Glomerular endothelial cell (primary cell): ENCODE measurements around the gene IL9R. TPM values are rescaled to one million over a fixed set of nuclear protein-coding genes. Genes with fewer than 3 reads are reported as not detected.
"Not testable (repeated sequence)": the region's sequence is repeated elsewhere in the genome, so short reads cannot be mapped to it uniquely, and the experiment has no call there.

Experiments used
- DNase-seq: peaks from one replicate; pipeline ENCODE4 v3.0.0-alpha.2; 2011; ENCODE audit warnings: low read depth, low spot score; ENCODE audit errors: extremely low read depth
- total RNA-seq: library from RNA; depleted of rRNA; stranded (reverse); fragments of >200 nt; gene quantifications from 2 replicates; pipeline ENCODE4 v1.2.3, GENCODE V29; 2015

Gene IL9R, protein sequence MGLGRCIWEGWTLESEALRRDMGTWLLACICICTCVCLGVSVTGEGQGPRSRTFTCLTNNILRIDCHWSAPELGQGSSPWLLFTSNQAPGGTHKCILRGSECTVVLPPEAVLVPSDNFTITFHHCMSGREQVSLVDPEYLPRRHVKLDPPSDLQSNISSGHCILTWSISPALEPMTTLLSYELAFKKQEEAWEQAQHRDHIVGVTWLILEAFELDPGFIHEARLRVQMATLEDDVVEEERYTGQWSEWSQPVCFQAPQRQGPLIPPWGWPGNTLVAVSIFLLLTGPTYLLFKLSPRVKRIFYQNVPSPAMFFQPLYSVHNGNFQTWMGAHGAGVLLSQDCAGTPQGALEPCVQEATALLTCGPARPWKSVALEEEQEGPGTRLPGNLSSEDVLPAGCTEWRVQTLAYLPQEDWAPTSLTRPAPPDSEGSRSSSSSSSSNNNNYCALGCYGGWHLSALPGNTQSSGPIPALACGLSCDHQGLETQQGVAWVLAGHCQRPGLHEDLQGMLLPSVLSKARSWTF
- total RNA-seq = not detected in 2 replicates

DNA sequence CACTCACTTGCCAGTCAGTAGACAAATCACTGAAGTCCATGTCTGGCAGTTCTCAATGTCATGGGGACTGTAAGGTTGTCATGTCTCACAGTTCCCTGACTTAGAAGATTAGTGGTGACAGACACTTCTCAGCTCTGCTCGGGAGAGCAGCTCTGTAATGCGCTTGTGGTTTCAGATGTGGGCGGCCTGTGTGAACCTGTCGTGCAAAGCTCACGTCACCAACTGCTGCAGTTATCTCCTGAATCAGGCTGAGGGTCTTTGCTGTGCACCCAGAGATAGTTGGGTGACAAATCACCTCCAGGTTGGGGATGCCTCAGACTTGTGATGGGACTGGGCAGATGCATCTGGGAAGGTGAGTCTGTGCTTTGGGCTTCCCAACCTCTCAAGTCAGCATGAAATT lies at the start of gene IL9R:
TSS of gene IL9R (plus strand) at position 261 of the 400 bp plus-strand sequence. CDS start at position 325, 64 bp downstream.
- DNase-seq = no peak

DNA sequence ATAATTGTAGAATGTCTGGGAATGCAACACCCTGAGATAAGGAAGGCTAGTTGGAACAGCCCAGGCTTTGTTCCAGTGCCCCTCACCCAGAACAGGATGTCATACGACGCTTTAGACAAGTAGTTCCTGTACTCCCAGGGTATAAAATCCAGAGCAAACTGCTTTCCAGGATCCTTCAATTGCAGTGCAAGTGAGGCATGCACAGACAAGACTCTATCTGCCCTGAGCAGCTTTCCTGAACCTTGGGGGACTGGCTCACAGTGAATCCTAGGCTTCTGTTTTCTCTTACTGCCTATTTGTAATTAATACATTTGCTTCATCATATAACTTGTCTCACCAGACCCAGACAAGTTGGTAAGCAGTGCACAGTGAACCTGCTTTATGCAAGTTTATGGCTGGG lies 48.4 kb upstream of the IL9R start:
- DNase-seq = no peak

DNA sequence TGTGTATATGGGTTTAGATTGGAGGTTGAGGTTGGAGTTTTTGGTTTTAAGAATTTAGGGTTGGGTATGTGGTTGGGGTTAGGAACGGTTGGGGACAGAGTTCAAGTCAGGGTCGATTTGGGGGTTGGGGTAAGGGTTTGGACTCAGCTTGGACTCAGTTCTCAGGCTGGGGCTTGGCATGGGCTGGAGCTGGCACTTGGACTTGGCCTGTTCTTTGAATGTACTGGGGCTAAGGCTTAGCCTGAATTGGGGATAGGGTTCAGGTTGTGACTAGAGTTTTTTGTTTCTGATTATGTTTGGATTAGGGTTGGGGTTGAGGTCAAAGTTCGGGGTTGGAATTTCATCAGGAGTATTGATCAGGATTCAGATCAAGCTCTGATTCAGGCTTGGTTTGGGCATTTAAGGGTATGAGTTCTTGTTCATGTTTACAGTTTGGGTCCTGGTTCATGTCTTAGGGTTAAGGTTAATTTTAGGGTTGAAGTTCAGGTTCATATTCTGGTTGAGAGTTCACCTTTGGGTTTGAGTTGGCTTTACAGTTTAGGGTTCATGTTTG lies 46.2 kb upstream of the IL9R start:
- no peak for DNase-seq

DNA sequence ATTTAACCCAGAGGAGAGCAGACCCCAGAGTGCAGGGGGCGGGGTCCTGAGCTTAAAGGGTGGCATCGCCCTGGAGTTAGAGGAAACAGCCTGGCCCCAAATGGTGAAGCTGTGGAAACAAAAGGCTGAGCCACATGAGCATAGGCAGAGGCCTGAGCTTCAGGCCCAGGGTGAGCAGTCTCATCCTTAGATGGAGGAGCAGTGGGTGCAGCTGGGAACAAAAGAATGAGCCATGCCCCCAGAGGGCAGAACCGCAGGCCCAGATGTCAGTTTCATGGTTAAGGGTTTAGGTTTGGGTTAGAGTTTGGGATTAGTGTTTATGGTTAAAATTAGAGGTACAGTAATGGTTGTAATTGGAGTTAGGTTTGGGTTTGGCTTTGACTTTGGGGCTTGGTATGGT lies 44.4 kb upstream of the IL9R start:
- DNase-seq = no peak

DNA sequence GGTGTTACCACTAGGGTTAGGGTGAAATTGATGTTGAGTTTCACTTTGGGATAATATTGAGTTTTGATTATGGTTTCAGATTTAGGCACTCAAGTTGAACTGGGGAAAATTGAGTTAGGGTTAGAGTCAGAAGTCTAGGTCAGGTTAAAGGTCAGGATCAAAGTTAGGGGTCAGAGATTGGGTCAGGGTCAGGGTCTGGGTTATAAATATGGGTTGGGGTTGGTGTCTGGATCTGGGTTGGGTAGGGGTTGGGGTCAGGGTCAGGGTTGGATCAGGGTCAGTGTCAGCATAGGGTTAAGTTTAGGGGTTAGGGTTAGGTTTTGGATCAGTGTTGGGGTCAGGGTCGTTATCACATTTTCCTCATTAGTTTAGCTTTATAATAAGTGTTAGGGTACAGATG lies 42.7 kb upstream of the IL9R start:
- no peak for DNase-seq

DNA sequence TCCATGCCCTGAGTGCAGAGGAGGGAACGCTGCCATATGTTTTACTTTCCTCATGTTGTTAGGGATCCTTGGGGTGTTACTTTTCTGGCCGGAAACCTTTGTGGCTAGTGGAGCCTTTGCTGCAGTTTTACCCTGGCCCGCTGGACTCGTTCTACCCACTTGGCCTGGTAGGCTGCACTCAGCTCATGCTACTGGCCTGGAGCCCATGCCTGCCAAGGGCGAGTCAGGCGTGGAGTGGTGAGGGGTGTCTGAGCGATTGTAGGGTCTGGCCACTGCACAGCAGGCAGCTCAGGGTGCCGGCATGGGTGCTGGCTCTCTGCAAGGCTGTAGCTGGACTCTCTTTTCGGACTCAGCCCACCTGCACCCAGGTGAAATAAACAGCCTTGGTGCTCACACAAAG lies 41.4 kb upstream of the IL9R start:
- no peak for DNase-seq

DNA sequence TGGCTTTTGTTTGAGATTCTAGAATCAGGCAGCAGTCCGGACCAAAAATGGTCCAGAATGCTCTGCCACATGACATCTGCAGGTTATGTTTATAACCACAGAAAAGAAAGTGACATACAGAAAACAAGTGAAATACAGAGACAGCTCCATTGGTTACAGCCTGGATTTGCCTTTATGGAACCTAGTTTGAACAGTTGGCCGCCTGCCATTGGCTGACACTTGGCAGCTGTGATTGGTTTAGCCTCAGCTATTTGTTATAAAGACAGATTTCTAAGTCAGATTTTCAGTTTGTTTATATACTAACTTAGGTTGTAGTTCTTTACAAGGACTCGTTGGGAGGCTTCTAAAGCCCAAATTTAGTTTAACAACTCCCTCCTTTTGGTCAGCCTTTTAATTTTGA lies 40.8 kb upstream of the IL9R start:
- no peak for DNase-seq

DNA sequence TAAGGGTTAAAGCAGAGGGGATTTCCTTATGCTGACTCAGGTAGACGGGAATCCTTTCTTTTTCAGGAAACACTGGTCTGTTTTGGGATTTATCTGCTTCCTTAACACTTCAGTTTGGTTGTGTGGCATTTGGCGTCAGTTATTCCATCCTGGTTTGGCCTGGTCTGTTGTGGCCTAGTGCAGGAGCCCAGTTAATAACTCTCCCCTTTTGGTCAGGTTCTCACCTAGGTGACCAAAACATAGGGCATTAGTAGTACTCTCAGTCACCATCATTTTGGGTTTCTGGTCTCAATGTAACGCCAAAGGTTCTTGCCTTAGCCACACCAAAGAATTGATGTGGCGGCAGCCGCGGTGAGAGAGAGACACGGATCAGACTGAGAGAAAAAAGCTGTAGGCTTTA lies 39.7 kb upstream of the IL9R start:
- no peak for DNase-seq

DNA sequence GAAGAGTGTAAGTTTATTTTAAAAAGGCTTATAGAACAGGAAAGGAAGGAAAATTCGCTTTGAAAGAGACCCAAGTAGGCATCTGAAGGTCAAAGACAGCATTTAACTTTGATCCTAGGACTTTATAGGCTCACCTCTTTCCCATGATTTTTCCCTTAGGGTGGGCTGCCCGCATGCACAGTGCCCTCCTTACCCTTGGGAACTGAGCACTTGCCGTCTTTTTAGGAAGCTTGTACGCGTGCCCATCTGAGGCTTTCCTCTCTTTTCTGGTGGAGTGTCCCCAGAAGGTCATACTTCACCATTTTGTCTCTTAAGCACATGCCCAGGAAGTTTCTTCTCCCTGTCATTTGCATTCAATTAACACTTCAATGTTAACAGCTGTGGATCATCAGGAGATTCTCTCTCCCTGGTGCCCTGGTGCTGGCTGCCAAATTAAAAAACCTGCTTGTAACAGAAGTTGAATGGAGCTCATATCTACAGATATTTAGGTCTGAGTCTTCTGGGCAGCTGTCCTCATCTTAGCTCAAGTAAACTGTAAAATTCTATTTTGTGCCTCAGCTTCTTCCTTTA lies 38.4 kb upstream of the IL9R start:
- DNase-seq = no peak

DNA sequence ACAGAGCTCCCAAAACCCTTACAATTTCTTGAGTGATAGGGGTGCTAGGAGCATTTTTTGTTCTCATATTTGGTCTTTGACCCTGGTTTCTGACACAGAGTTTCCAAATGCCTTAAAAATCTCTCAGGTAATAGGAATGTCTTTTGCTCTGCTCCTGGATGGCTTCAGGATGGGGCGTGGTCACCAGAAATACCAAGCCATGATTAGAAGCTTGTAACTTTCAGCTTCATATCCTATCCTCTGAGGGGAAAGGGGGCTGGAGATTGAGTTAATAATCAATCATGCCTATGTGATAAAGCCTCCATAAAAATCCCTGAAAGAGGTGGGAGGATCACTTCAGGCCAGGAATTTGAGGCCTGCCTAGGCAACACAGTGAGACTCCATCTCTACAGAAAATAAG lies 34.6 kb upstream of the IL9R start:
- DNase-seq = no peak

DNA sequence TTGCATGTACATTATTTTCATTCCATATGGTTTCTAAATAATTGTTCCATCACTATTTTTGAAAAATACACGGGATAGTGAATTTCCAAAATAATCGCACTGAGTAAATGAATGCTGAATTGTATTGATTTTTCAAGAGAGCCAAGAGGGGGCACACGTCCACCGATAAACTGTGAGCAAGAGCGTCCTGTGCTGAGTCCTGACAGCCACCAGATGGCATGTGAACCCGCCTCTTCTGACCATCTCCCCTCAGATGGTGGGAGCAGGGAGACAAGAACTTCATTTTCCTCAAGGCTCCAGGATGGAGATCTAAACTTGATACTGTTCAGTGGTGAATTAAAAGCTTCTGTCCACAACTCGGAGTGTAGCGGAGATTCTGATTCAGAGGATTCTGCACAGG lies 30.6 kb upstream of the IL9R start:
- DNase-seq = no peak

DNA sequence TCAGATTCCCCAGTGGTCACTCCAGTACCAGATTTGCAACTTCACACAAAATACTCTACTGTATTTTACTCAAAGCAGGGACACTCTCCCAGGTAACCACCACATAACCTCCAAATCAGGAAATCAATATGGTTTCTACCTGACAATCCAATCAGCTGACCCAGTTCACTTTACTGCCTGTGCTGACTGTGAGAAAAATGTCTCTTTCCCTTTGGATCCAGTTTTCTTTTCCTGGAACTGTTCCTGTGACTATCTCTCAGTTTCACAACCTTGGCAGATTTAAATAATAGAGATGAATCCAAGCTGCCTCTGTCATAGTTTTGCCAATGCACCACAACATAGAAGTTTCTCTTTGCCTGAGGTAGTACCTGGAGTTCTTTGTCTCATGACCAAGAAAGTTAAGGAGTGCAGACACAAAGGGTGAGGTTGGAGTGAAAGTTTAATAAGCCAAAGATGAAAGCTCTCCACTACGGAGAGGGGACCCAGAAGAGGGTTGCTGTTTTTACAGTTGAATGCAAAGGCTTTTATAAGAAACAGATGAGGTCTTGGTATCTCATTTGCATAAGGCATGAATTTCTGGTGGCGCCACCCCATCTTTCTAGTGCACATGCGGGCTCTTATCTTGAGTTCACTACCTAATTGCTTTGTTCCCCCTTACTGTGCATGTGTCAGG lies 29.7 kb upstream of the IL9R start:
- DNase-seq = no peak

DNA sequence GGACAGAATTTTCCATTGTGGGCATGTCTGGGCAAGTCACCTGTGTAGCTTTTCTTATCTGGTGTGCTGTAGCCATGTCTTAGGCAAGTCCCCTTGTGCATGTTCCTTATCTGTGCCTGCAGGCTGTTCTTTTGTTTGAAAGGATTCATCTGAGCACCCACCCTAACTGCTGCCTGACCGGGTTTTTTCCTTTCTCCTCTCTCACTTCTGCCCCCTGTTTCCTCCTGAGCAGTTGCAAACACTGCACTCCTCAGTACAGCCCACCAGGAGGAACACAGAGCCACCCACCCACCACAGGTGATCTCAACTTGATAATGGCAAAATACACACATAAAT lies 29.2 kb upstream of the IL9R start:
- DNase-seq = no peak

DNA sequence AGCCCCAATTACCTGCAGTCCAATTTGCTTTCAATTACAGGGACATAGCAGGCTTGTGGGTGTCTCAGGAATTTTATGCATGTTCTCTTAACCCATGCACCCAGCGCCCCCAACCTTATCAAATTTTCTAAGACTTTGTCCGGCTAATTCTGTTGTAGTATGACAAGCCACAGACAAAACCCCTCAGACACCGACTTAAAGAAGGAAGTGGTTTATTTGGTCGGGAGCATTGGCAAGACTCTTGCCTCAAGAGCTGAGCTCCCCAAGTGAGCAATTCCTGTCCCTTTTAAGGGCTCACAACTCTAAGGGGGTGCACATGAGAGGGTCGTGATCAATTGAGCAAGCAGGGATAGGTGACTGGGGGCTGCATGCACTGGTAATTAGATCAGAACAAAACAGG lies 28.7 kb upstream of the IL9R start:
- no peak for DNase-seq

DNA sequence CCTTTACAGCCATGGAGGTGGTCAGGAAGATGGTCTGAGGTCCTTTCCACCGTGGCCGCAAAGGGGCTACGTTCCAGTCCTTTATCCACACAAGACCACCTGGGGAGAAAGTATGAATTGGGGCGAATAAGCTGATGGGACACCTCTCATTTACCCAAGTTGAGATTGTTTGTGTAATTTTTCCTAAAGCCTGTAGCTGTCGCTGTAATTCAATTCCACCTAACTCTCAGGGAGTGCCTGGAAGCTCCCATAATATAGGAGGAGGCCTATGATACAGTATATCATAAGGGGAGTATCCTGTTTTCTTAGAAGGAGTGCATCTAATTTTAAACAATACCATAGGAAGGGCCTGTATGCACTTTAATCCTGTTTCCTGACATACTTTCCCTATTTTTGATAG lies 25.8 kb upstream of the IL9R start:
- DNase-seq = not testable (repeated sequence)

DNA sequence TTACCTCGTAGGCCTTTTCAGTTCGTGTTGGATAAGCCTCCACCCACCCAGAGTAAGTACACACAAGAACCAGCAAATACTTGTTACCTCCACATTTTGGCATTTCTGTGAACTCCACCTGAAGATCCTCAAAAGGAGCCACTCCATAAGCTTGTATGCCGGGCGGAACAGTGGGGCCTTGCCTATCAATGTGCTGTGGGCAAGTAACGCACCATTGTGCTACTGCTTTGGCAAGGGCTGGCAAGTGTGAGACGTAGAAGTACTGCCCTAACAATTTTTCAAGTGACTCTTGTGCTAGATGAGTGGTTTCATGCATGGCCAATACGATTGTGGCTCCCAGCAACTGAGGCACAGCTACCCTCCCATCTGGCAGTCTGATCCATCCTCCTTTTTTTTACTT lies 25.3 kb upstream of the IL9R start:
- DNase-seq = not testable (repeated sequence)

DNA sequence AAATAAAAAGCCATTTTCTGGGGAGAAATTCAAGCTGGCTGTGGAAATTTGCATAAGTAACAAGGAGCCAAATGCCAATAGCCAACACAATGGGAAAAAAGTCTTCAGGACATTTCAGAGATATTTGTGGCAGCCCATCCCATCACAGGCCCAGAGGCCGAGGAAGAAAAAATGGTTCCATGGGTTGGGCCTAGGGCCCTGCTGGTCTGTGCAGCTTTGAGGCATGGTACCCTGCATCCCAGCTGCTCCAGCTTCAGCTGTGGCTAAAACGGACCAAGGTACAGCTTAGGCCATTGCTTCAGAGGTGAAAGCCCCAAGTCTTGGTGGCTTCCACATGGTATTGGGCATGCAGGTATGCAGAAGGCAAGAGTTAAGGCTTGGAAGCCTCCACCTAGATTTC lies 14.2 kb upstream of the IL9R start:
- no peak for DNase-seq

DNA sequence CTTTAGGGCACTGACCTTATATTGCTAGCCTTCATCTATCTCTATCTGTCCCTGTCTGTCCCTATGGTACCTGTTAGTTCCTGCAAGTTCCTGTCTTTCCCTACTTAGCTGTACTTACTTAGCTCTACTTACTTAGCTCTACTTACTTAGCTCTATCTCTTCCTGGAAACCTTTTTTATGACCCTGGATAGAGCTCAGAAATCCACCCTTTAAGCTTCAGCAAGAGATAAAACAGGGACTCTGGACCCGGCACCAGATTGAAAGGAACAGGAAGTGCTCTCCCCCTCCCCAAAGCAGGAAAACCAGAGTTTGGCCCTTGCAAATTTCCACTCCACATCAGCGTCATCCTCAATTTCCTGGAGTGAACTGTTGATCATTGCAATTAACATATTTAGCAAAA lies 12.3 kb upstream of the IL9R start:
- DNase-seq = no peak

DNA sequence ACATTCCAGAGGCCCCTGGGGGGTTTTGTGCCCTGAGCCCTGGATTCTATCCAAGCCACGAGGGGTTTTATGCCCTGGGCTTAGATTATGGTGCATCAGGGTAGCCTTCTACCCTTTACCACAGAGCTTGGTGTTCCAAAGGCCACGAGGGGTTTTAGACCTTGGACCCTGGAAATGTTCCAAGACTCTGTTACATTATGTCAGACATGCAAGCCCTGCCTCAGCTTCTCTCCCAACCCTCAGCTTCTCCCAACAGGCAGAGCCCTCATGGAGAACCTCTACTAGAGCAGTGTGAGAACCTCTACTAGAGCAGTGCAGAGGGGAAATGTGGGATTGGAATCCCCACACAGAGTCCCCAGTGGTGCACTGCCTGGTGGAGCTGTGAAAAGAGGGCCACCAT lies 10.5 kb upstream of the IL9R start:
- not testable (repeated sequence) for DNase-seq

DNA sequence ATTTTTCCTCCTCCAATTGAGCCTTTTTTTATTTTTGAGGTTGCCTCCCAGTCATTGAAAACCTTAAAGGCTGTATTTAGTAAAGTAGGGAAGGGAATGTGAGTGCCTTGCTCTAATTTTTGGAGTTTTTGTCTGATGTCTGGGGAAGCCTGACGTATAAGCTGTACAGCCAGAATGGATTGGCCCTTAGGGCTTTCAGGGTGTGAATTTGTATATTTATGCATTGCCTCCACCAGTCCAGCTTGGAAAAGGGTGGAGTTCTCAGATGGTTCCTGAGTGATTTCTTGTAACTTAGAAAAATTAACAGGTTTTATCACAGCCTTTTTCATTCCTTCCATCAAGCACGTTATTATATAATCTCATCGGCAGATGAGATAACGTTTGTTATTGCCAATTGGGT lies 8.6 kb upstream of the IL9R start:
- no peak for DNase-seq

DNA sequence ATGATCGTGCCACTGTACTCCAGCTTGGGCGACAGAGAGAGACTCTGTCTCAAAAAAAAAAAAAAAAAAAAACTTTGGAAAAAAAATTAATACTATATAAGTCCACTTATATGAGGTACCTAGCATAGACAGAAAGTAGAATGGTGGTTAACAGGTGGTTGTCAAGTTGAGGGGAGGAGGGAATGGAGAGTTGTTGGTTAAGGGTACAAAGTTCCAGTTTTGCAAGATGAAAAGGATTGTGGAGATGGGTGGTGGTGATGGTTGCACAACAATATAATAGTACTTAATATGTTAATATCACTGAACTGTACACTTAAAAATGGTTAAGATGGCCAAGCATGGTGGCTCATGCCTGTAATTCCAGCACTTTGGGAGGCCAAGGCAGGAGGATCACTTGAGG lies 4.1 kb upstream of the IL9R start:
- DNase-seq = no peak
